DND-41 (cell line): Measurements from ENCODE around the gene CCDC30.

Source experiments
- ATAC-seq: fragments of 200-7000 bp; cut with Tn5 transposase; 3 replicates; pipeline ENCODE4 v1.9.1; 2021; ENCODE audit warnings: low read depth; ENCODE audit not compliant: insufficient read depth
- DNase-seq: peaks from one replicate; pipeline ENCODE4 v3.0.0-alpha.2; 2020
- H2AFZ ChIP-seq: 2 replicates; pipeline ENCODE4 v1.6.0; 2012; ENCODE audit warnings: low read depth, low read length
- H3K27ac ChIP-seq: 2 replicates; pipeline ENCODE4 v1.5.1; 2012; ENCODE audit warnings: low read length, inconsistent platforms
- H3K27me3 ChIP-seq: fragments of 200-600 bp; sonication (generic); 2 replicates; pipeline ENCODE4 v1.6.0; 2012; ENCODE audit warnings: low read length, mild to moderate bottlenecking, inconsistent platforms; ENCODE audit not compliant: insufficient read depth, poor library complexity
- H3K36me3 ChIP-seq: 2 replicates; pipeline ENCODE4 v1.5.1; 2012; ENCODE audit warnings: low read length, inconsistent platforms; ENCODE audit not compliant: insufficient read depth
- H3K4me1 ChIP-seq: 2 replicates; pipeline ENCODE4 v1.5.1; 2012; ENCODE audit warnings: mild to moderate bottlenecking, low read length; ENCODE audit not compliant: insufficient read depth
- H3K4me2 ChIP-seq: 2 replicates; pipeline ENCODE4 v1.6.0; 2012; ENCODE audit warnings: mild to moderate bottlenecking, moderate library complexity, low read length, inconsistent platforms; ENCODE audit not compliant: insufficient read depth
- H3K4me3 ChIP-seq, 2 experiments: fragments of 200-600 bp in 1 of 2; shearing (Covaris generic) in 1 of 2; 2 replicates each; pipeline ENCODE4 v1.5.1; 2012 to 2016; ENCODE audit warnings: inconsistent platforms in 2 of 2, low read length in 2 of 2, mild to moderate bottlenecking in 2 of 2, low read depth in 1 of 2, moderate library complexity in 1 of 2
- H3K79me2 ChIP-seq: 2 replicates; pipeline ENCODE4 v1.6.0; 2012; ENCODE audit warnings: low read length, inconsistent platforms; ENCODE audit not compliant: insufficient read depth
- H3K9ac ChIP-seq: 2 replicates; pipeline ENCODE4 v1.6.0; 2012; ENCODE audit warnings: low read depth, mild to moderate bottlenecking, inconsistent platforms, low read length, moderate library complexity
- H3K9me3 ChIP-seq: 2 replicates; pipeline ENCODE4 v1.5.1; 2012; ENCODE audit warnings: low read length, moderate library complexity, mild to moderate bottlenecking, inconsistent platforms; ENCODE audit not compliant: insufficient read depth, severe bottlenecking
- H4K20me1 ChIP-seq: 2 replicates; pipeline ENCODE4 v1.6.0; 2012; ENCODE audit warnings: low read length; ENCODE audit not compliant: insufficient read depth
- EZH2 ChIP-seq: IDR thresholded peaks from 3 replicates; pipeline ENCODE4 v1.6.1; 2012; ENCODE audit warnings: borderline replicate concordance, low read depth, mild to moderate bottlenecking, moderate library complexity, low read length, inconsistent platforms; ENCODE audit not compliant: severe bottlenecking
- TF ChIP-seq, protein P1 (sequence below): IDR thresholded peaks from 2 replicates; pipeline ENCODE4 v1.5.1; 2012; ENCODE audit warnings: borderline replicate concordance, low read length, moderate library complexity, mild to moderate bottlenecking; ENCODE audit not compliant: poor library complexity, severe bottlenecking; ENCODE audit errors: extremely low read depth

Gene CCDC30

DNA sequence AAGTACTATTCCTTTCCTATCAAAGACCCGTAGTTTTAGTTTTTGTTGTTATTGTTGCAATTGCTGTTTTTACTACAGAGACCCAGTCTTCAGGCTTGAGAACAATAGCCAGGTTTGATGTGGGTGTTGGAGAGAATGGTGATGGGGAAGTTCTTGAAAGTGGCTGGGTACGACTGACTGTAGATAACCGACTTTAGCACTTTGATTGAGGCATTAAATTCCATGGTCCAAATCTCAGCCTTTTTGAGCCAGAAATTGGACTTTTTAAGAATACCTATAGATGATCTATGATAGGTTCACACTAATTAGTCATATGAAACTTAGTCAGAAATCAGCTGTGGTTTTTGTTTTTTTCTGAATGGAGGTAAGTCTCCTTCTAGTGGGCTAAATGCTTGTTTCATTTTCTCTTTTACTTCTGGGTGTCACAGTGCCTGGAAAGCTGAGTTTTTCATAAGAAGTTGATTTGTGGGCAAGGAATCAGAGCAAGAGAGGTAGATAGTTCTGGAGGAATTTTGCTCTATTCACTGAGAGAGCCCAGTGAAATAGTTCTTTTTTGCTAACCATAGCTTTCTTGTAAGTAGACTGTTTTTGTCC is 197.9 kb downstream of the CCDC30 start:
- ATAC-seq = no peak
- Histone ChIP-seq H3K36me3 (peaks cover 65% of the 10 kb centered on the region), H3K27me3 (no peaks in the 10 kb centered on the region), H2AFZ (no peak overlapping the region), H3K4me1 (peaks cover 43% of the 10 kb centered on the region), H3K4me3 (no peak overlapping the region), H3K9me3 (no peaks in the 10 kb centered on the region), H4K20me1 (0 out of 2 replicates have a peak, but pooled peaks cover 2% of the 10 kb centered on the region), H3K4me2 (peak overlapping the region; percentile 9; the same call in 1 of the 2 replicates), H3K79me2 (peaks cover 39% of the 10 kb centered on the region), H3K27ac (no peak overlapping the region), H3K9ac (no peak overlapping the region)
- DNase-seq = no peak
- TF ChIP-seq, protein P1, sequence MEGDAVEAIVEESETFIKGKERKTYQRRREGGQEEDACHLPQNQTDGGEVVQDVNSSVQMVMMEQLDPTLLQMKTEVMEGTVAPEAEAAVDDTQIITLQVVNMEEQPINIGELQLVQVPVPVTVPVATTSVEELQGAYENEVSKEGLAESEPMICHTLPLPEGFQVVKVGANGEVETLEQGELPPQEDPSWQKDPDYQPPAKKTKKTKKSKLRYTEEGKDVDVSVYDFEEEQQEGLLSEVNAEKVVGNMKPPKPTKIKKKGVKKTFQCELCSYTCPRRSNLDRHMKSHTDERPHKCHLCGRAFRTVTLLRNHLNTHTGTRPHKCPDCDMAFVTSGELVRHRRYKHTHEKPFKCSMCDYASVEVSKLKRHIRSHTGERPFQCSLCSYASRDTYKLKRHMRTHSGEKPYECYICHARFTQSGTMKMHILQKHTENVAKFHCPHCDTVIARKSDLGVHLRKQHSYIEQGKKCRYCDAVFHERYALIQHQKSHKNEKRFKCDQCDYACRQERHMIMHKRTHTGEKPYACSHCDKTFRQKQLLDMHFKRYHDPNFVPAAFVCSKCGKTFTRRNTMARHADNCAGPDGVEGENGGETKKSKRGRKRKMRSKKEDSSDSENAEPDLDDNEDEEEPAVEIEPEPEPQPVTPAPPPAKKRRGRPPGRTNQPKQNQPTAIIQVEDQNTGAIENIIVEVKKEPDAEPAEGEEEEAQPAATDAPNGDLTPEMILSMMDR = no peak
- TF ChIP-seq EZH2 = no peak

DNA sequence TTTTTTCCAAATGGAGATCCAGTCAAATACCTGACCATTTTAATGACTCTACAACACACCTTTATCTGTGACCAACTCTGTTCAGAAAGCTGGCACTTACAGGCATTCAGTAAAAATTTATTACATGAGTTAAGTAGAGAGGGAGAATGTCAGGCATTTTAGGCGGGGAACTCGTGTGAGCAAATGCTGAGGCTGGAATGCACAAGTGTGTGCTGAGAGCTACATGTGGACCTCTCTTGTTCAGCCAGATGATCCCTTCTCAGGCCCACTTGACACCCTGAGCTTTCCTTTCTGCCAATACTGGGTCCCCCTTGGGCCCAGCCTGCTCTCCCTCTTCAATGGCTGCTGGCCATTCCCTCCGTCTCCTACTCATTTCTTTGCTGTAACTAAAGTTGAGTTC is 206.8 kb downstream of the CCDC30 start:
- Histone ChIP-seq H3K36me3 (peaks cover 78% of the 10 kb centered on the region), H4K20me1 (no peaks in the 10 kb centered on the region), H3K27me3 (no peaks in the 10 kb centered on the region)

DNA sequence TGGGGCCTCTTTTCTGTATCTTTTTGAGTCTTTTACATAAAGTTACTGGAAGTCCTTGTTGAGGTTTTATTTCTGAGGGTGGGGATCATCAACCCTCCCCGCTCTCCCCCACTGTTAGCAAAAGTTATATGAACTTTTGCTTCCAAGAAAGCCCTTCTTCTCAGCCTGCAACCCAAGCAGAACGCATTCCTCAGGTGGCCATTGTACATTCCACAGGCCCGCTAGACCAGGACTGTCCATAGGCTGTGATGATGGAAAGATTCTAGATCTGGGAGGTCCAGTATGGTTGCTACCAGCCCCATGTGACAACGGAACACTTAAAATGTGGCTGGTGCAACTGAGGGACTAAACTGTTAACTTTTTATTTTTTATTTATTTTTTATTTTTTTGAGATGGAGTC is 207.3 kb downstream of the CCDC30 start:
- no peak for TF ChIP-seq EZH2
- TF ChIP-seq, protein P1 = no peak

More for the DNA sequence above, 206.8 kb downstream of the CCDC30 start:
- H3K9ac ChIP-seq = no peak overlapping the region
- ATAC-seq = no peak
- H3K27ac ChIP-seq = no peak overlapping the region
- TF ChIP-seq, protein P1 = no peak
- TF ChIP-seq EZH2 = no peak
- H3K9me3 ChIP-seq = no peaks in the 10 kb centered on the region
- H2AFZ ChIP-seq = no peak overlapping the region
- no peaks in the 10 kb centered on the region for H3K4me1 ChIP-seq
- no peak overlapping the region for H3K4me2 ChIP-seq
- H3K79me2 ChIP-seq = no peaks in the 10 kb centered on the region
- no peak overlapping the region for H3K4me3 ChIP-seq
- DNase-seq = no peak

More for the DNA sequence above, 207.3 kb downstream of the CCDC30 start:
- peaks cover 78% of the 10 kb centered on the region for H3K36me3 ChIP-seq
- no peaks in the 10 kb centered on the region for H3K9me3 ChIP-seq
- H3K27me3 ChIP-seq = no peaks in the 10 kb centered on the region
- no peaks in the 10 kb centered on the region for H3K4me1 ChIP-seq
- no peaks in the 10 kb centered on the region for H3K79me2 ChIP-seq
- no peaks in the 10 kb centered on the region for H4K20me1 ChIP-seq
- H2AFZ ChIP-seq = no peak overlapping the region
- no peak overlapping the region for H3K4me2 ChIP-seq
- H3K9ac ChIP-seq = no peak overlapping the region
- H3K27ac ChIP-seq = no peak overlapping the region
- H3K4me3 ChIP-seq = no peak overlapping the region
- ATAC-seq (no peak), DNase-seq (no peak)
